NB4 (cell line): ENCODE data around the gene ASB2.

Source experiments
- DNase-seq: peaks from one replicate; pipeline ENCODE4 v3.0.0; 2010; ENCODE audit warnings: low read depth
- H3K4me3 ChIP-seq: one replicate; pipeline ENCODE4 v1.5.1; 2011; ENCODE audit warnings: mild to moderate bottlenecking, low read depth, low read length, moderate library complexity
- CTCF ChIP-seq: IDR thresholded peaks from one replicate; pipeline ENCODE4 v1.5.1; 2012; ENCODE audit warnings: low read depth, low read length
- MAX ChIP-seq: IDR thresholded peaks from 2 replicates; pipeline ENCODE4 v1.6.1; 2011; ENCODE audit warnings: low read depth, low read length
- MYC ChIP-seq: IDR thresholded peaks from 2 replicates; pipeline ENCODE4 v1.6.1; 2011; ENCODE audit warnings: low read depth, low read length
- POLR2A ChIP-seq: IDR thresholded peaks from 2 replicates; pipeline ENCODE4 v1.6.1; 2011; ENCODE audit warnings: mild to moderate bottlenecking; ENCODE audit not compliant: insufficient read length; ENCODE audit errors: extremely low read depth

Gene ASB2

GRCh38 chr14:94000267-94000666 lies 23.9 kb upstream of the ASB2 start:
- no peak for TF ChIP-seq POLR2A
- no peak overlapping the region for H3K4me3 ChIP-seq
- DNase-seq, result no peak

GRCh38 chr14:93999573-93999972 lies 23.2 kb upstream of the ASB2 start:
- peak; percentile 38 for DNase-seq
- no peak overlapping the region for H3K4me3 ChIP-seq
- TF ChIP-seq POLR2A, result no peak

DNA sequence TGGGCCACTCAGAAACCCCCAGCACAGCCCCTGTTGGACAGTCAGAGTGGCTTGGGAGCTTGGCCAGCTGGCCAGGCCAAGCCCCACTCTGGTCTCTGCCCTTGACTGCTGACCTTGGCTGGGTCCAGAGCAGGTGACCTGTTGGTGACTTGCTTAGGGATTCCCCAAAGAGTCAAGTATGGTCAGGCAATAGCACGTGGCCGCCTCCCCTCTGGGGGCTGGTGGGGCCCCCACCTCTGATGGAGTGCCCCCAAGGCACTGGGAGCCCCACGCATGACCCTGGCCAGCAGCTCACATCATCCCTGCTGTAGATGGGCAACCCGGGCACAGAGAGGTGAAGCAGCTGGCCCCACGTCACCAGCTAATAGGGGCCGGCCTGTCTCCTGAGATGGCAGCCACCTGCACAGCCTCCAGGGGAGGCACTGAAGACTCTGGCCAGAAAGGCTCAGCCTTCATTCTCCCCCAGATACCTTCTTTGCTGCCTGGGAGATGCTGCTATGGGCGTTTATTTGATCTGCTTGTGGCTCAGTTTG lies 22.6 kb upstream of the ASB2 start:
- no peak overlapping the region for H3K4me3 ChIP-seq
- DNase-seq, result no peak
- TF ChIP-seq MAX (no peak), POLR2A (no peak), CTCF (no peak), MYC (no peak)

DNA sequence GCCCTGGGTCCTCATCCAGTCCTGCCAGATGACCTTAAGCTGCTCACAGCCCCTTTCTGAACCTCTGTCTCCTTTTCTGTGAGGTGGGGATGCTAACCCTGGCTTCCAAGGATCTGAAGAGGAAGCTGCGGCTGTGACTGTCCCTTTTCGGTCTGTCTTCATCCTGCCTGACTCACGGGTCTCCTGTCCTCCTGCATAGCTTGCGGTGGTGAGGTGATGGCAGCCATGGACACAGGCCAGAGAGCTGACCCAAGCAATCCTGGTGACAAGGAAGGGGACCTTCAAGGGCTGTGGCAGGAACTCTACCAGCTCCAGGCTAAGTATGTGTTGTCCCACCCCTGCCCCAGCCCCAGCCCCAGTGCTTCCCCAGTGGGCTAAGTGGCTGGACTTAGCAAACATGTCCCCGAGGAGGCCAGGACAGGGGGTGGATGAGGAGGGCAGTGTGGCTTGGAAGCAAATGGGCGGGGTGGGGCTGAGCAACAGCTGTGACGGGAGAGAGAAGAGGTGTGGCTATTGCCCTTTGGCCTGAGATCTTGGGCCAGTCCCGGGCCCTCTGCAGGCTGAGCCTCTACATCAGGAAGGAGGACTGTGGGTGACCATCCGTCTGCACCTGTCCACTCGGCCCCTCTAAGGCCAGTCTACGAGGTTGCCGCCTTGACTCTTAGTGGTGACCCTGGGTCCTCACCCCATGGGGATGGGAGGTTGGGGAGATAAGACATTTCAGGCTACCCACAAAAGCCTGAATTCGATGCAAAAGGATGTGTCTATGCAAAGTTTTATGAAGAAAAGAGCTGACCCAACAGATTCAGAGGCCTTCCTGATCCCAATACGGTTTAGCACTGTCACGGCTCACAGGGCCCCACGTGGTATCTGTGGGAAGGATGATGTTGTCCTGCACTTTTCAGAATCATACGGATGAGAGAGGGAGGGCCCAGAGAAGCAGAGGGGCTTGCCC lies 21.8 kb upstream of the ASB2 start:
- TF ChIP-seq MYC, result no peak
- no peak for TF ChIP-seq POLR2A
- TF ChIP-seq CTCF, result no peak
- no peak for TF ChIP-seq MAX
- DNase-seq, result no peak
- no peak overlapping the region for H3K4me3 ChIP-seq

DNA sequence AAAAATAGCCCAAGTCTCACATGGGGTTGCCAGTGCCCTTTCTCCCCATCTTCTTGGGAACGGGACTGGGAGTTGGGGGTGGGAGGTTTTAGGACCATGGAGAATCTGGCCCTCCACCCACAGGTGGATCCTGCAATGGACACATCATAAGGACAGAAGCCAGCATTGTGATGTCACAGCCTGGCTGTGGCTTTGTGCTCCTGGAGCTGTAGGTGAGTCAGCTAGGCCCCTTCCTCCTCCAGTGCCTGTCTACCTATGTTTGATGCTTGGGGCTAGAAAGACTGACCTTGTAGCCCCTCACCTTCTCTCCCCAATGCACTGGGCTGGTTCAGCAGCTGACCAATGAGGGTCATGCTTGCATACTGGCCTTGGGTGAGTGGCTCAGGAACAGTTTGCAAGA lies 20.7 kb upstream of the ASB2 start, which contains the start of gene CCDC197:
Gene CCDC197, plus strand, starts transcription at position 220 of the 400 bp plus-strand sequence. CDS start 831 bp downstream, outside the sequence.
- no peak within 1 kb of the TSS for H3K4me3 ChIP-seq
- TF ChIP-seq MAX, result no peak
- TF ChIP-seq POLR2A, result no peak
- TF ChIP-seq CTCF, result no peak
- TF ChIP-seq MYC, result no peak
- DNase-seq, result no peak

DNA sequence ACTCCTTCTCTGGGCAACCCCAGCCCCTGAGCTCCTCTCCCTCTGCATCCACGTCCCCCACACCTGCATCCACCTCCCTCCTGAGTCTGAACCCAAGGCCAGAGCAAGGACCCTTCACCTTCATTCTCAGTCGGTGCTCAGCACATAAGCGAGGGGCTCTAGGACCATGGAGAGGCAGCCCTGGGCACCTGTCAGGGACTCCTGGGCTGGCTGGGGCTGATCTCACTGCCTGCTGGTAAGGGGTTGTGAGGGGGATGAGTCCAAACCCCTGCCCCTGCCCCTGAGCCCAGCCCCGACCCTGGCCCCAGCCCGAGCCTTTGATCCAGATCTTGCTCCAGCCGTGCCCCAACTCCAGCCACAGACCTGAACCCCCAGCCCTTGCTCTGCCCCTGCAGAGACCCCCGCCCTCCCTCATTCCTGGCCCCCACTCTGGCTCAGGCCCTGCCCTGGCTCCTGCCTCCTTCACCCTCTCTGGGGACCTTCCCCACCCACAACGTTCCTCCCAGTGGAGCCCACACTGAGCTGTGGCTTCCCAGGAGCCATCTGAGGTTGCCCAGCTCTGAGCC lies 19.8 kb upstream of the ASB2 start:
- no peak for DNase-seq
- H3K4me3 ChIP-seq, result no peak overlapping the region
- TF ChIP-seq POLR2A, result no peak
- TF ChIP-seq CTCF, result no peak
- TF ChIP-seq MAX, result no peak
- no peak for TF ChIP-seq MYC
